NCI-H524 (cell line): Measurements from ENCODE around the gene LZTS3.
"Not testable (repeated sequence)": the region's sequence is repeated elsewhere in the genome, so short reads cannot be mapped to it uniquely, and the experiment has no call there.

ENCODE experiments used
- DNase-seq, 2 experiments: peaks; one replicate each; lab custom pipeline; 2025; lab: John Stamatoyannopoulos, UW

Gene LZTS3

DNA sequence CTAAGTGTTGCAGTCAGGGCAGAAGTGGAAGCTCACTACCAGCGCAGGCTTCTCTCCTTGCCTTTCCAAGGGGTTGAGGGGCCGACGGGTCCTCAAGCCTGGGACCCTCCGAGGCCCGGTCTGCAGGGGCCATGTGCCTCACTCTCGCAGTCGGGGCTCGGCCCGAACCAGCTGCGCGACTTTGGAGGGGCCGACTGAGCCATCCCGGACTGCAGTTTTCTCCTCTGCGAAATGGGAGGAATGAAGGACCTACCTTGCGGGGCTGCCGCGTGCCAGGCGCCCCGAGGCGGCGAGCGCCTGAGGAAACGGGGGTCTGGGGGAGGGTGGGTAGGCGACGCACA lies 5.6 kb downstream of the LZTS3 start:
- no peak for DNase-seq

DNA sequence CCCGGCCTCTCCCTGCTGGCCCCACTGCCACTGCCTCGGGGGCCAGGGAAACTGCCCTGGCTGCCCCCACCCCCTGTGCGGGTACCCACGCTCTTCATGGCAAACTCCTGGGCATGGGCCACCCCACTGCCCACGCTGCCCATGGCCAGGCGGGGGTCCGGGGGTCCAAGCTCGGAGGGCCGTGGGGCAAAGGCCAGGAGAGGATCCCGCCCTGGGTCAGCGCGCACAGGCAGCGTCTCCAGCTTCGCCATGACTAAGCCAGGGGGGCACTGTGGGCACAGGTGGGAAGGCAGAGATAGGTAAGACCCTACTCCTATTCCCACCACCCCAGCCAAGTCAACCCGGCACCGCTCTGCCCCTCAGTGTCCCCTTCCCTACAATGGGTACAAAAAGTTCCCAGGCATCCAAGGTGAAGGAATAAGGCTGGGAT lies 6.4 kb downstream of the LZTS3 start:
- no peak for DNase-seq

DNA sequence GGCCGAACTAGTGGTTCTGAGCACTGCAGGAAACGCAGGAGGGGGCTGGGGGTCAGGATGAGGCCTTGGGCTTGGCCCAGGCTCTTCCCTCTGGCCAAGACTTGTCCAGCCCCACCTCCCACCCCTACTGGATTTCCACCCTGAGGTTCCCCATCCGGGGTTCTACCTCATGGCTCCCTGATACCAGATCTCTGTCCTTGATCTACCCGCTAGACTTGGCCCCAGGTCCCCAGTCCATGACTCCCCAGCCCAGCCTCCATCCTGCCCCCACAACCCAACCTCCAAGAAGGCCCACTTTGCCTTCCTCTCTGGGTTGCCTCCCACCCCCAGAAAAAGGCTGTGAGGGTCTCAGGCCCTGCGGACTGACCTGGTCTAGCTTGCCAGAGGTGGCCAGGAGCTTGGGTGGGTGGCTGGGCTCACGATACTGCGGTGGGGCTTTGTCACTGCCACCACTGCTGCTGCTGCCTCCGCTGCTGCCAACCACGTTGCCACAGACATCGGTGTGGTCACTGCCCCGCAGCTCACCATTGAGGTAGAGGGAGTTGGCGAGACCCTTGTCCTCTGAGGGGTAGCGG lies 6.9 kb downstream of the LZTS3 start:
- no peak for DNase-seq

DNA sequence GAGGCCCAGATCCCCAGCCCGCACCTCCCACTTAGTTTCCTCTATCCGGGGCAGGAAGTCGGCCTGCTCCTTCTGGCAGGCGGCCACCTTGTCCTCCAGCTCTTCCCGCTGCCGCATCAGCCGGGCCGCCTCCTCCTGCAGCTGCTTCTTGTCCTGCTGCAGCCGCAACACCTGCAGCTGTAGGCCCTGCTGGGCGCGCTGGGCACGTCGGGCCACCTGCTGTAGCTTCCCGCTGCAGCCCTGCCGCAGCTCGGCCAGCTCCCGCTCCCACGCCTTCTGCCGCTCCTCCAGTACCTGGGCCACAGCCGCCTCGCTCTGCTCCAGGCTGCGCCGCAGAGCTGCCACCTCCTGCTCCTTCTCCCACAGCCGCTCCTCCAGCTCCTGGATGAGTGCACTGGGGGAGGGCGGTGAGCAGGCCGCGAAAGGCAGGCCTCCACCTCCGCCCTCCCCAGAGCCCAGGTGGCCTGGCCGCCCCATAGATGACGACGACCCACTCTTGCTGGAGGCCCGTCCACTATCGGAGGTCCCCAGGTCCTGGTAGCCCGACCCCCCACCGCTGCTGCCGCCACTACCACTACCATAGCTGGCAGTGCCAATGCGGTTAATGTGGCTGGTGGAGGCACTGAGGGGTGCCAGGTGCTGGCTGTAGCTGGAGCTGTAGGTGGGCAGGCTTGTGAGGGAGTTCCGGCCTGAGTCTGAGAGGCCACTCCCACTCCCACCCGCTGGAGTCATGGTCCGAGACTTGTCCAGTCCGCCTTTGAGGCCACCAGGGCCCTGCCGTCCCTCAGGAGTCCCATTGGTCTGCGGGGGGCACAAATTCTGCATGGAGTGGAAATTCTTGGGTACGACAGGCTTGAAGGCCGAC lies 7.6 kb downstream of the LZTS3 start:
- DNase-seq = peak; percentile 30 to 81

DNA sequence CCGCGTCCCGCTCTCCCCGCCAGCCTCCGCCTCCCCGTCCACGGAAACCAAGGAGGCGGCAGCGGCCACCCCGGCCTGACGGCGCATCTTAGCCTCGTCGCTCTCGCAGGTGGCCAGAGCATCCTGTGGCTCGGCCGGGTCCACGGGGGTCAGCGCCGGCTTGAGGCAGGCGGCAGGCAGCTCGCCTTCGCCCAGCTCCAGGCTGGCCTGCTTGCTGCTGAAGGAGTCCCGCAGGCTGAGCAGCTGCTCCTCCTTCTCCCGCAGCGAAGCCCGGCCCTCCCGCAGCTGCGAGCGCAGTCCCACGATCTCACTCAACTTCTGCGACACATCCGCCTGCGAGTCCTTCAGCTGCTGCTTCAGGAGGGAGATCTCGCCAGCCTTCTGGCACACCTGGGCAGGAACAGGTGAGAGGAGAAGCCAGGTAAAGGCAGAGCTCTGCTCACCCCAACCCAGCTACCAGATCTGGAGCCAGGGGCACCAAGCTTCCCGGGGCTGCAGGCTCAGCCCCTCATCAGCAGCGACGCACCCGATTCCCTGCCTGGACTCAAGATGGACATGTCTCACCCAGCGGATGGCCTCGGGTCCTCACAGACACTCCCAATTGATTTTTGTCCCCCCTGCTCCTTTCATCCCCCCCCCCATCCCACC lies 8.5 kb downstream of the LZTS3 start:
- no peak for DNase-seq

DNA sequence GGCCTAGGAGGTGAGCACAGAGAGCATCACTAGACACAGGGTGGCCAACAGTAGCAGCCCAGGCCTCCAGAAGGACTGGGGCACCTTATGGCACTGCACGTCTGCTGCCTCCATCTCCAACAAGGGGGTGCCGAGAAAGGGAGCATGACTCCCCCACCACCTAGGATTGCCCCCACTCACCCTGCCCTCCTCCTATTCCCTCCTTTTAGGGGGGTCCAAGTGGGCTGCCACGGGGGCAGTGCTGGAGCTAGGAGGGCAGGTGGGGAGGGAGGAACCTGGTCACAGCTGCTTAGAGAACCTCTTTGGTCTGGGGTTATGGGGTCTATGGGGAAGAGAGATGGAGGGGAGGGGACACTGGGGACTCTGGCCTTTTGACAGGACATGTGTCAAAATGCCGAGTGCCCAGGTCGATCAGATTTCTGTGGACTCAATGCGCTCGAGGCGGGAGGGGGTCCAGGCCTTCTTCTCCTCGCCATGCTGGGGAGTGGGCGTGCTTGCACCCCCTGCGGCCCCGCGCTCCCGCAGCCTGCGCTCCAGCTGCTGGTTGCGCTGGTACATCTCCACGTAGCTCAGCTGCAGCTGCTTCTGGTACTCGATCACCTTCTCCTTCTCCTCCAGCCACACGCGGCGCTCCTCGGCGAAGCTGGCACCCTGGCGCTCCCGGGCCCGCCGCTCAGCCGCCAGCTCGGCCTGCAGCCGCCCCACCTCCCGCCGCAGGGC lies 9.1 kb downstream of the LZTS3 start:
- peak; percentile 11 to 40 for DNase-seq

DNA sequence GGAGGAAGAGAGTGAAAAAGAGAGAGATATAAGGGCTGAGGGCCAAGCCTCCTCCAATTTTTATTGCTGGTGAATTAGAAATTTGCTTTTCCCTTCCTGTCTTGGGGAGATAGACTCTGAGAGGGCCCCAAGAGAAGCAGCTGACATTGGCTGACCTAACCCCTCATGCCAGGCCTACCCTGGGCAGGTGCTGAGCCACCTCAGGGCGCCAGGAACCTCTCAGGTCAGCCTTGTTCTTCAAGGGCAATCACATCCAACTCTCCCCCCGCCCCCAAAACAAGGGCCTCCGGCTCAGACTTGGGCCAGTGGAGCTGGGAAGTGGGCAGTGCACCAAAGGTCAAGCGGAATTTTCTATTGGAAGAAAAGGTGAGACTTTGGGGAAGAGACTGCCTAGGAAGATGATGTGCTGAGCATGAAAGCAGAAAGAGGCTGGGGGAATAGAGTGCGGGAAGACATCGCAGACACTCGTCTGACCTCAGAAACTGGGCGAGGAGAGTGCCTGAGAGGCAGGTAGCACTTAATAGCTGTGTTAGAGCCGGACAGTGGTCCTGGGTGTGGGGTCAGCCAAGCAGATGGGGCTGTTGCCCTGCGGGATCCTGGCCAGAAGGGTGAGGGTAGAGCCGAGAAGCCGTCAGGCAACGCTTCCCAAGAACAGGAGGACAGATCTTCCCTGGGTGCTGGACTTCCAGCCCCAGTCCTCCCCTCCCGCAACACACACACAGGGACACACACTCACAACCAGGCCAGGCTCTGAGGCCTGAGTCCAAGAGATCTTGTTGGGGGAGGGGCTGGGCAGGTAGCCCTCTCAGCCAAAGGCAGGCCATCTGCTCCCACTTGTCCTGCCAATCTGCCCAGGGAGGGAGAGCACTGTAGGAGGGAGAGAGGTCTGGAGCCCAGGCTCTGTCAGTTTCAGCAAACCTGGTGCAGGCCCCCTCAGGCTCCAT lies 10.0 kb downstream of the LZTS3 start:
- peak; percentile 96 to 98 for DNase-seq

DNA sequence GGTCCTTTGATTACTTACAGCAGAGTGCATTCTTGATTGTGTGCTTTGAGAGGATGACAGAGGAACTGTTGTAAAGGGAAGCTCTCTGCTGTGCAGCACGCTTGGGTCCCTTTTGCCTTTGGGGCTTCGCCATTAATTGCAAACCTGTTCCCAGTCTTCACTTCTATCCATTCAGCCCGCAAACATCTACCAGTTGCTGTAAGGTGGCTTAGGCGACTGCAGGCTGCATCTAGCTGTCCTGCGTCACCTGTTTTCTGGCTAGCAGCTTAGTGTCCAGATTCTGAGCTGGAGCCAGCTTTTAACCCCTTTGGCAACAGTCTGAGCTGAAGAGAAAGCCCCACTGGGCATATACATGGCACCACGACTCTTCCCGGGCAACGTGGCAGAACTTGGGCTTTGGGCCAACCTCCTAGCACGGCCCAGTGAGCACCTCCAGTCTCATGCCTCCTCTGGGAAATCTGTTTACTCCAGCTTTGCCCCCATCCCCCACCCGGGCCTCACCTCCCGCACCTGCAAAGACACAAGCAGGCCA lies 11.2 kb downstream of the LZTS3 start:
- peak in 1 of 2 experiments; percentile 44 for DNase-seq

DNA sequence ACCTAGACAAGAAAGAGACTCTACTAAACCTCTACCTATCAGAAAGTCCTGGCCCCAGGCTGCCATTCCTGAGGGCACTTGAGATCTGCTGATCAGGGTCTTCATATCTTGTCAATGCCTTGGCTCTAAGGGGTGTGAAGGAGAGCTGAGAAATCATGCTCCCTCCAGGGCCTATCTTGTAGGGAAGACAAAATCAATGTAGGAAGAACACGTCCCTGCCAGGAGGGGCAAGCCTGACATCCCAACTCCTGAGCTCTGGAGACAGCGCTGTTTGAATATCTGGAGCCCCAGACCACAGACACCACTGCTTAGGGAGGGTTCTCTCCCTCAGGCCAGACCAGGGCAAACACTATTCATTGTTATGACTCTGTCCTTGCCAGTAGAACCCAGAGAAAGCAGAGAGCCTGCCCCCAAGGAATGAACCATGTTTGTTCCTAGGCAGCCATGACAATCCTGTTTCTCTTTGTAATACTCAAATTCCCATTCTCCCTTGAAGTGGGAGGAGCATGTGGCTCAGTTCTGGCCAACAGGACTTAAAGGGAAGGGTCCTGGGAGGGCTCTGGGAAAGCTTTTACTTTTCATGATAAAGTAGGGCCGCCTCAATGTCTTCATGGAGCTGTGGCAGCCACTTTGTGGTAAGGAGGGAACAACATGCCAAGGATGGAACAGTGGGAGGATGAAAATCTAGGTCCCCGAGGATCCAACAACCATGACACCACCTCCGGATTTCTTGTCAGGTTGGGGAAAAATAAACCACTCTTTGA lies 11.9 kb downstream of the LZTS3 start:
- no peak for DNase-seq

DNA sequence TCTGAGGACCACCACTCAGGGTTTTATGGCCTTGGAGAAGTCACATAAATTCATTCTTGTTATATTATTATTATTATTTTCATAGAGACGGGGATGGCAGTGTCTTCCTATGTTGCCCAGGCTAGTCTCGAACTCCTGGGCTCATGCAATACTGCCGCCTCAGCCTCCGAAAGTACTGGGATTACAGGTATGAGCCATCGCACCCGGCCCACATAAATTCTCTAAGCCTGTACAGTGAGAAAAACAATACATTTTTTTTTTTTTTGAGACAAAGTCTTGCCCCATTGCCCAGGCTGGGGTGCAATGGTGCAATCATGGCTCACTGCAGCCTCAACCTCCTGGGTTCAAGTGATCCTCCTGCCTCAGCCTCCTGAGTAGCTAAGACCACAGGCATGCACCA lies 12.9 kb downstream of the LZTS3 start:
- no peak for DNase-seq

DNA sequence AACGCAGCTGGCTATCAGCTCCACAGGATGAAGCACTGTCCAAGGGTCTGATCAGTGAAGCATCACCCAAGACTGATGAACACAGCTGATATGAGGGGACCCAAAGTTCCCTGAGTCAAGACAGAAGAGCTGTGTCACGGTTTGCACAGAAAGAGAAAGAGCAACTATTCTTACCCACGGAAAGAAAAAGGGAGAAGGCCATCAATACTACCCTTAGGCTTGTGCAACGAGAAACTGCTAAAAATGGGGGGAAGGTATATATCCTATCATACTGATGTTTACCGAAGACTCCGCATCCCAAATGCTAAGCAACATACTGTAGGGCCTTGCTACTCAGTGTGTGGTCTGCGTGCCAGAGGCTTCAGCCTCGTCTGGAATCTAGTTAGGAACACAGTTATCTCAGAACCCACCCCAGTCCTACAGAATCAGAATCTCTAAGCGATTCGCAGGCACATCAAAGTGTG lies 14.3 kb downstream of the LZTS3 start:
- DNase-seq = no peak

DNA sequence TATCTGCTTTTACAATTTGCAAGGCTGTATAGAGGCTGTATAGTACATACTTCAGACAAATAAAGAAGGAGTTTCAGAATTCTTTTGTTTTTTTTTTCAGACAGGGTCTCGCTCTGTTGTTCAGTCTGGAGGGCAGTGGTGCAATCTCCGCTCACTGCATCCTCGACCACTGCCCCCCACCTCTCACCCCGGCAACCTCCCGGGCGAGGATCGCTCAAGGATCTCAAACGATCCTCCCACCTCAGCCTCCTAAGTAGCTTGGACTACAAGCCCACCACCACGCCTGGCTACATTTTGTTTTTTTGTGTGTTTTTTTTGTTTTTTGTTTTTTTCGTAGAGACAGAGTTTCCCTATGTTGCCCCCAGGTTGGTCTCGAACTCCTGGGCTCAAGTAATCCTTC lies 15.5 kb downstream of the LZTS3 start:
- no peak for DNase-seq

DNA sequence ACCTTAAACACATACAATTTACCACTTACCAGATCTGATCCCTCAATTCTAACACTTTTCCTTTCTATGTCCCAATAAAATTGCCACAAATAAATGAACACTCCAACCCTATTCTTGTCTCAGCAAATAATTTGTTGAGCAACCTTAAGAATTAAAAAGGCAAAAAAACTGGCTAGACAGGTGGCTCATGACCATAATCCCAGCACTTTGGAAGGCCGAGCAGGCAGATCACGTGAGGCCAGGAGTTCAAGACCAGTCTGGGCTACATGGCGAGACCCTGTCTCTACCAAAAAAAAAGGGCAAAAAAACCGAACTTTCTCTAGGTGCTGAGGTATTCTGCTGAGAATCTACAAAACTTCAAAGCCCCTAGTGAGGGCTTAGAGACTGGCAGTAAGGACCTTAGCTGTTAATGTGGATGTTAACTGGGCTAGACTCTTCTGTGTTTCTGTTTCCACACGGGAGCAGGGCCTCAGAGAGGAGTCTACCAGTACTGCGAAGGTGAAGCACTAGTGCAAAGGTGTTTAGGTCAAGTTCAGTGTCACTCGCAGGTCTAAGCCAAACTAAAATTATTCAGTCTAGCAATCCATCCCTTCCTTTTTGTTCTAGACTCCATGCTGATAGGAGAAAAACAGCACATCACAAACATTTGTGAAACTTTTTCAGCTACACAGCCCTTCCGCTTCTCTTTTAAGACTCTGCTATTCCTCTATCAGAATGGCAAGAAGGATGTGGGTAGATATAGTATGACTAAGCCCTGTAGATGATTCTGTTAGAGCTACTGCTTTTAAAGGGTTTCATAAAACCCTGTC lies 16.3 kb downstream of the LZTS3 start:
- DNase-seq = no peak

DNA sequence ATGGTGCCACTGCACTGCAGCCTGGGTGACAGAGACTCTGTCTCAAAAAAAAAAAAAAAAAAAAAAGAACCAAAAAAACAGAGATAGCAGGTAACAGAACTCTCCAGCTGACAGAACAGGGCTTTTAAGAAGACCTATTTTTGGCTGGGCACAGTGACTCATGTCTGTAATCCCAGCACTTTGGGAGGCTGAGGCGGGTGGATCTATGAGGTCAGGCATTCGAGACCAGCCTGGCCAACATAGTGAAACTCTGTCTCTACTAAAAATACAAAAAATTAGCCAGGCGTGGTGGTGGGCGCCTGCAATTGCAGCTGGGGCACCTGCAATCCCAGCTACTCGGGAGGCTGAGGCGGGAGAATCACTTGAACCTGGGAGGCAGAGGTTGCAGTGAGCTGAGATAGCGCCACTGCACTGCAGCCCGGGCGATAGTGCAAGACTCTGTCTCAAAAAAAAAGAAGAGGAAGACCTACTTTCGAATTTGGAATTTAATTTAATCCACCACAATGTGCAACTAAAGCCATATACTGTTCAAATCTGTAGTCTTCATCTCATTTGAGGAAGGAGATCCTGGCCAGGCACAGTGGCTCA lies 21.2 kb downstream of the LZTS3 start:
- DNase-seq = not testable (repeated sequence)

DNA sequence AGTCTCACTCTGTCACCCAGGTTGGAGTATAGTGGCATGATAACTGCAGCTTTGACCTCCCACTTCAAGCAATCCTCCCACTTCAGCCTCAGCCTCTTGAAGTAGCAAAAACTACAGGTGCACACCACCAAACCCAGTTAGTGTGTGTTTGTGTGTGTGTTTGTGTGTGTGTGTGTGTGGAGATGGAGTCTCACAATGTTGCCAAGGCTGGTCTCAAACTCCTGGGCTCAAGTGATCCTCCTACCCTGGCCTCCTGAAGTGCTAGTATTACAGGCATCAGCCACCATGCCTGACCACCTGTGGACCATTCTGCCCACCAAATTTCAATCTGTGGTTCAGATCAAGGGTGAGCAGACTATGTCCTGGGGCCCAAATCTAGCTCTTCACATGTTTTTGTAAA lies 22.4 kb downstream of the LZTS3 start:
- DNase-seq = no peak

DNA sequence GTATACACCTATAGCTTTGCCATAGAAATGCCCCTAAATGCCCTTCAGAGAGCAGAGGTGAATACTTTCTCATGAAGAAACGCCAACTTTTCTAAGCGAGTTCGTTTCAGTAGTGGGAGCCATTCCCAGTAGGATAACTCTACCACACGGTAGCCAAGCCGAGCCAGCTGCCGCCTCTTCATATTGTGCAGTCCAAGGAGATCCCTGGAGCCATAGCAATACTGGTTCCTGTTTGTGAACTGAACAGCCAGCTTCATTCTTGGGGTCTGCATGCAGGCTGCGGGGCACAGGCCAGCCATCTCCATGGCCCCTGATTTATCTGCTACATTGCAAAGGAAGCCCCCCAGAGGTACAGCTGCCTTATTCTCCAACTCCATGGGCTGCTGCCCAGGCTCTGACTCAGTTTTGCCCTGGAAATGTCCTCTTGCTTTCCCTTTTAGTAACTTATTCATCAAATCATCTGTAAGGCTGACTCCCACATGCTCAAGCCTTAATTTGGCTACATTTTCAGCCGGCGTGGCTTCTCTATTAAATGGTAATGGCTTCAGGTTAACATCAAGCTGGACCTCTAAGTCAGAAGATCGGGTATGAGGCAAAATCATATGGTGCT lies 26.5 kb downstream of the LZTS3 start:
- DNase-seq = no peak

DNA sequence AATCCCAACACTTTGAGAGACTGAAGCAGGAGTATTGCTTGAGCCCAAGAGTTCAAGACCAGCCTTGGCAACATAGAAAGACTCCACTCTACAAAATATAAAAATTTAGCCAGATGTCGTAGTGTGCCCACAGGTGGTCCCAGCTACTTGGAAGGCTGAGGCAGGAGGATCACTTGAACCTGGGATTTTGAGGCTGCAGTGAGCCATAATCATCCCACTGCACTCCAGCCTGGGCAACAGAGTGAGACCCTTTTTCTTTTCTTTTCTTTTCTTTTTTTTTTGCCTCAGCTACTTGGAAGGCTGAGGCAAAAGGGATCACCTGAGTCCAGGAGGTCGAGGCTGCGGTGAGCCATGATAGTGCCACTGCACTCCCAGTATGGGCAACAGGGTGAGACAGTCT lies 31.6 kb downstream of the LZTS3 start:
- DNase-seq = no peak

DNA sequence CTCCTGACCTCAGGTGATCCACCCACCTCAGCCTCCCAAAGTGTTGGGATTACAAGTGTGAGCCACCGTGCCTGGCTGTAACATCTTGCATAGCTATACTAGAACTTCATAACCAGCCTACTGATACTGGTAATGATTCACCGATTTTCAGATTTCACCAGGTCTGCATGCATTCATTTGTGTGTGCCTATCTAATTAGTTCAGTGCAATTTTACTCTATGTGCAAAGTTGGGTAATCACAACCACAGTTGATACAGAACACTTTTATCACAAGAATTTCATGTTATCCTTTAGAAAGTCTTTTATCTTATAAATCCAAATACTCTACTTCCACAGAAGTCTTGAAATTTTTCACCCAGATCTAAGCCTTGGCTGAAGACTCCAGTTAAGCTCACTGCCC lies 35.9 kb downstream of the LZTS3 start:
- DNase-seq = no peak
